ENCODE measurements around the gene TBX4. TPM values are rescaled to one million over a fixed set of nuclear protein-coding genes. Genes with fewer than 3 reads are reported as not detected.

TBX4 gene
- not detected in 2 replicates for total RNA-seq (2014; rRNA removed; shearing (Covaris generic); ENCODE audit: low replicate concordance)

DNA sequence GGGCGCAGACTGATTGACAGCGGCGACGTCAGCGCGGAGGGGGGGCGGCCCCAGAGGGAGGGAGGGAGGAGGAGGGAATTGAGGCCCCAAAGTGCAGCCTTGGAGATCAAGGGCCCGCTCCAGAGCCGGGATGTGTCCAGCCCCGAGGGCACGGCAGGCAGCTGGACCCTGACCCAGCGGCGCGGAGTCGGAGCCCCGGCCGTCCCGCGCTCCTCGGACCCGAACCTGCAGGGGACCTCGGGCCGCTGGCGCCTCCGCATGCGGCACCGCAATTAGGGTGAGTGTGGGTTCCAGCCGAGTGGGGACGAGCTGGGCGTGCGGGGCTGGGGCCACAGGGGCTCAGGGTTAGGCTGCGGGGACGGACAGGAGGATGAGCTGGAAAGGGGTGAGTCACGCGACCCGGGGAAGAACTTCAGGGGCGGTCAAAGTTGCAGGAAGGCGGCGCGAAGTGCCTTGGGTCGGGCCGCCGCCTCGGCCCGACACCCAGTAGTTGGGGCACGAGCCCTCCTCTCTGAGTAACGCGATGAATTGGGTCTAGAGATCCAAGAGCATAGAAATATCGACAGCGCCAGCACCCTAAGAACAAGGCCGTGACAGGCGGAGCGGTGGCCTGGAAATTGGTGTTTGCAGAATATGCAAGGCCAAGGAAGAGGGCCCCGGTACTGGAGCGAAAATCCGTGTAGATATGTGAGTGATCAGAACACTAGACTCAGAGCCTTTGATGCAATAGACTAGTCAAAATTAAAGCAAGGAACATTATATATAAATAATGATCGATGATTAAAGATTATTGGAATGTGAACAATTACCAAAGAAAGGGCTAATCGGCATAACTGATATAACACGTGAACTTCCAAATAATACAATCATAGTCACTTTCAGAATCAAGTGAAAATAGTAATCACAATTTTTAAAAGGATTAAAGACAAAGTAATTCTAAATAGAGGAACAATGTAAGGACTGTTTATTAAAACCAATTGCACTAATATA is at the start of gene TBX4:
Gene TBX4, plus strand, starts transcription at position 122 of the 990 bp plus-strand sequence. CDS start 4,069 bp downstream, outside the sequence.
- Histone ChIP-seq H3K79me2 (ENCODE audit: low read length) (no peaks in the 10 kb centered on the region), H3K9ac (ENCODE audit: low read length) (no peak within 1 kb of the TSS), H3K9me3 (ENCODE audit: low read length) (no peaks in the 10 kb centered on the region), H4K20me1 (ENCODE audit: insufficient read depth, low read depth, low read length) (no peaks in the 10 kb centered on the region), H3K4me1 (ENCODE audit: low read length) (no peaks in the 10 kb centered on the region), H3K27me3 (ENCODE audit: low read length) (no peaks in the 10 kb centered on the region), H3K9me2 (replicated peaks; ENCODE audit: insufficient read depth, low read length) (no peaks in the 10 kb centered on the region), H3K36me3 (ENCODE audit: insufficient read depth, low read length) (no peaks in the 10 kb centered on the region), H3K4me3 (ENCODE audit: low read length) (no peak within 1 kb of the TSS), H2AFZ (ENCODE audit: low read length) (no peak within 1 kb of the TSS), H3K4me2 (ENCODE audit: low read depth, low read length, poor library complexity, severe bottlenecking) (no peak within 1 kb of the TSS), H3K27ac (ENCODE audit: low read length) (no peak within 1 kb of the TSS)
- DNase-seq: no peak

DNA sequence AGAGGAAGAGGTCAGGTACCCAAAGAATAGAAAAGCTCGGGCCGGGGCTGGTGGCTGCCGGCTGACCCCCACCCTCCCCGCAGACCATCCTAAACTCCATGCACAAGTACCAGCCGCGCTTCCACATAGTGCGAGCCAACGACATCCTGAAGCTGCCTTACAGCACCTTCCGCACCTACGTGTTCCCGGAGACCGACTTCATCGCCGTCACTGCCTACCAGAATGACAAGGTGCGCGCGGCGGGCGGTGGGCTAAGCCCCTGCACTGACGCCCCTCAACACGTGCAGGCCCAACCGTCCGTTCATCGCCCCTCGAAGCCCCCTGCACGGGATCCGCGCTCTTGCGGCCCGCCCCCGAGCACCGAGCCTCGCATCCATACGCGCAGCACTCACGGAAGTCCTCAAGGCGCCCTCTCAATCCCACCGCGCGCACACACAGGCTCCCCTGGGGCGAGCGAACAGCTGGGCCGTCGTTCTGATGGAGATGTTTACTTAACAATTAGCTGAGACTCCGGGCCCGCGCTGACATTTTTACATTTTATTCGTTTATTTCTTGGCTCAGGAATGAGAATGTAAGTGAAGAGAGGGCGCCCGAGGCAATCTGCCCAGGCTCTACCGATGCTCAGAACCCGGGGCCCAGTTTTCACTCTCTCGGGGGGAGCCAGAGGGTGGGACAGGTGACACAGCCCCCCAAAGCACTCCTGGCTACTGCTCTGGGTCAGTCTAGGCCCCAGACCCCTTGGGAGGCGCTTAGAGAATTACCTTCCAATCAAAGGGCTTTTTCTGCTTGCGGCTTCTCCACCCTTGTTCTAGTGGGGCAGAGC is 49.0 kb upstream of the TBX4 start:
- no peaks in the 10 kb centered on the region for H3K4me1 ChIP-seq (ENCODE audit: low read length)

DNA sequence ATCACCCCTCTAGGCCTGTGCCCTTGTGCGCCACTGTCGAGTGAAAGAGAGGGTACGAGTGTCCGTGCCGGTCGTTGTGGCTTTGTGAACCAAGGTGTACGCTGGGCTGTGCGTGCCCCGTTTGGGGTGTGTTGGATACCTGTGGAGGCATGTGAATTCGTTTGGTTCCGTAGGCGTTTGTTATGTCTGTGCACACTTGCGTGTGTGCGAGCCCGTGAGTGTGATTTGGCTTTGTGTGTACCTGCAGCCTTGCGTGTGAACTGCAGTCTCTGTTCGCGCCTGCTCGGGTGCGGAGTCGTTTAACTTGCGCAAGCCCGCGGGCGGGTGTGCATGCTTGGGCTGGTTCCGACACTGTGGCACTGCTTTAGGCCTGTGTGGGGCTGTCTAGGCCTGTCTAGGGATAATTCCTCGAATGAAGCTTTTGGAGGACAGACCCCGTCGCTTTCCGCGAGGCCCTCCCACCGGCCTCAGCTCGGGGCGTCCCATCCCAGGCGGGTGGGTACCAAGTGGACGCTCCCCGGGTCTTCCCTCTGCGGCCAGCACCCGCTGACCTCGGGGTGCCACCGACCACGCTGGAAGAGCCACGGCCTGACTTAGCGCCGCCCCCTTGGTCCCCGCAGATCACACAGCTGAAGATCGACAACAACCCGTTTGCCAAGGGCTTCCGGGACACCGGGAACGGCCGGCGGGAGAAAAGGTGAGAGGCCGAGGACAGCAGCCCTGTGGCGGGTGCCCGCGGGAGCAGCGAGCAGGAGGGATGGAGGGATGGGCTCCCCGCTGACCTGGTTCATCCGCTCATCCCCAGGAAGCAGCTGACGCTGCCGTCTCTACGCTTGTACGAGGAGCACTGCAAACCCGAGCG is 48.2 kb upstream of the TBX4 start:
- no peaks in the 10 kb centered on the region for H4K20me1 ChIP-seq (ENCODE audit: insufficient read depth, low read depth, low read length)
- no peak for DNase-seq
- H3K27ac ChIP-seq (ENCODE audit: low read length): no peak overlapping the region
- H3K4me1 ChIP-seq (ENCODE audit: low read length): peaks cover 2% of the 10 kb centered on the region
- no peaks in the 10 kb centered on the region for H3K9me2 ChIP-seq (replicated peaks; ENCODE audit: insufficient read depth, low read length)
- no peaks in the 10 kb centered on the region for H3K9me3 ChIP-seq (ENCODE audit: low read length)
- H3K27me3 ChIP-seq (ENCODE audit: low read length): no peaks in the 10 kb centered on the region
- H2AFZ ChIP-seq (ENCODE audit: low read length): no peak overlapping the region
- H3K36me3 ChIP-seq (ENCODE audit: insufficient read depth, low read length): no peaks in the 10 kb centered on the region
- H3K79me2 ChIP-seq (ENCODE audit: low read length): no peaks in the 10 kb centered on the region
- no peak overlapping the region for H3K9ac ChIP-seq (ENCODE audit: low read length)
- no peak overlapping the region for H3K4me2 ChIP-seq (ENCODE audit: low read depth, low read length, poor library complexity, severe bottlenecking)
- H3K4me3 ChIP-seq (ENCODE audit: low read length): no peak overlapping the region

More for the DNA sequence above, 49.0 kb upstream of the TBX4 start:
- Histone ChIP-seq H2AFZ (ENCODE audit: low read length) (no peak overlapping the region), H3K9ac (ENCODE audit: low read length) (no peak overlapping the region), H3K79me2 (ENCODE audit: low read length) (no peaks in the 10 kb centered on the region), H4K20me1 (ENCODE audit: insufficient read depth, low read depth, low read length) (no peaks in the 10 kb centered on the region), H3K27ac (ENCODE audit: low read length) (no peak overlapping the region), H3K27me3 (ENCODE audit: low read length) (no peaks in the 10 kb centered on the region), H3K36me3 (ENCODE audit: insufficient read depth, low read length) (no peaks in the 10 kb centered on the region), H3K4me2 (ENCODE audit: low read depth, low read length, poor library complexity, severe bottlenecking) (no peak overlapping the region), H3K4me3 (ENCODE audit: low read length) (no peak overlapping the region), H3K9me2 (replicated peaks; ENCODE audit: insufficient read depth, low read length) (no peaks in the 10 kb centered on the region), H3K9me3 (ENCODE audit: low read length) (no peaks in the 10 kb centered on the region)
- DNase-seq: no peak

DNA sequence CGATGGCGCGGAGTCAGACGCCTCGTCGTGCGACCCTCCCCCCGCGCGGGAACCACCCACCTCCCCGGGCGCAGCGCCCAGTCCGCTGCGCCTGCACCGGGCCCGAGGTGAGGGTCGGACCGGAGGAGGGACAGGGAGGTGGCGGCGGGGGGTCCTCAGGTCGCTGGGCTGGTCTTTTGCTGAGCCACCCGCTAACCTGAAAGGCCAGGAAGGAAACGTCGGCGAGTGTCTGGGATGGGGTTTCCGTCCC is 47.6 kb upstream of the TBX4 start:
- Histone ChIP-seq H3K9ac (ENCODE audit: low read length) (no peak overlapping the region), H3K4me2 (ENCODE audit: low read depth, low read length, poor library complexity, severe bottlenecking) (no peak overlapping the region), H4K20me1 (ENCODE audit: insufficient read depth, low read depth, low read length) (no peaks in the 10 kb centered on the region), H3K27ac (ENCODE audit: low read length) (no peak overlapping the region), H3K79me2 (ENCODE audit: low read length) (no peaks in the 10 kb centered on the region), H3K9me3 (ENCODE audit: low read length) (no peaks in the 10 kb centered on the region), H3K27me3 (ENCODE audit: low read length) (no peaks in the 10 kb centered on the region), H2AFZ (ENCODE audit: low read length) (no peak overlapping the region), H3K4me1 (ENCODE audit: low read length) (peaks cover 5% of the 10 kb centered on the region), H3K36me3 (ENCODE audit: insufficient read depth, low read length) (no peaks in the 10 kb centered on the region), H3K4me3 (ENCODE audit: low read length) (no peak overlapping the region), H3K9me2 (replicated peaks; ENCODE audit: insufficient read depth, low read length) (no peaks in the 10 kb centered on the region)
- DNase-seq: no peak

DNA sequence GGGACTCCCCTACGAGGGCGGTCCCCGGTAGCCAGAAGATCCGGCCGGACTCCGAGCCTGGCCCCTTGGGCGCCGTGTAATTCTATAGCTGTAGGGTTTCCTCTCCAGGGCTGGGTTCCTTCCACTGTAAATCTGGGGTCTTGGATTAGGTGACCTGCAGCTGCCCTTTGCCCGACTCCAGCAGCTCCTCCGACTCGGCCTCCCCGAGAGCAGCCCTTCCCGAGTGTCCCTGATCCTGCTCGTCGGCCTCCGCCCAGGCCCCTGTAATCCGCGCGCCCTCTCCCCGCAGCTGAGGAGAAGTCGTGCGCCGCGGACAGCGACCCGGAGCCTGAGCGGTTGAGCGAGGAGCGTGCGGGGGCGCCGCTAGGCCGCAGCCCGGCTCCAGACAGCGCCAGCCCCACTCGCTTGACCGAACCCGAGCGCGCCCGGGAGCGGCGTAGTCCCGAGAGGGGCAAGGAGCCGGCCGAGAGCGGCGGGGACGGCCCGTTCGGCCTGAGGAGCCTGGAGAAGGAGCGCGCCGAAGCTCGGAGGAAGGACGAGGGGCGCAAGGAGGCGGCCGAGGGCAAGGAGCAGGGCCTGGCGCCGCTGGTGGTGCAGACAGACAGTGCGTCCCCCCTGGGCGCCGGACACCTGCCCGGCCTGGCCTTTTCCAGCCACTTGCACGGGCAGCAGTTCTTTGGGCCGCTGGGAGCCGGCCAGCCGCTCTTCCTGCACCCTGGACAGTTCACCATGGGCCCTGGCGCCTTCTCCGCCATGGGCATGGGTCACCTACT is 47.1 kb upstream of the TBX4 start:
- H3K4me3 ChIP-seq (ENCODE audit: low read length): no peak overlapping the region
- H3K27ac ChIP-seq (ENCODE audit: low read length): no peak overlapping the region
- no peaks in the 10 kb centered on the region for H3K9me2 ChIP-seq (replicated peaks; ENCODE audit: insufficient read depth, low read length)
- H3K9me3 ChIP-seq (ENCODE audit: low read length): no peaks in the 10 kb centered on the region
- H3K36me3 ChIP-seq (ENCODE audit: insufficient read depth, low read length): no peaks in the 10 kb centered on the region
- no peaks in the 10 kb centered on the region for H3K27me3 ChIP-seq (ENCODE audit: low read length)
- no peak overlapping the region for H3K4me2 ChIP-seq (ENCODE audit: low read depth, low read length, poor library complexity, severe bottlenecking)
- peaks cover 5% of the 10 kb centered on the region for H3K4me1 ChIP-seq (ENCODE audit: low read length)
- no peak overlapping the region for H2AFZ ChIP-seq (ENCODE audit: low read length)
- H3K9ac ChIP-seq (ENCODE audit: low read length): no peak overlapping the region
- no peak for DNase-seq
- H3K79me2 ChIP-seq (ENCODE audit: low read length): no peaks in the 10 kb centered on the region
- H4K20me1 ChIP-seq (ENCODE audit: insufficient read depth, low read depth, low read length): no peaks in the 10 kb centered on the region

DNA sequence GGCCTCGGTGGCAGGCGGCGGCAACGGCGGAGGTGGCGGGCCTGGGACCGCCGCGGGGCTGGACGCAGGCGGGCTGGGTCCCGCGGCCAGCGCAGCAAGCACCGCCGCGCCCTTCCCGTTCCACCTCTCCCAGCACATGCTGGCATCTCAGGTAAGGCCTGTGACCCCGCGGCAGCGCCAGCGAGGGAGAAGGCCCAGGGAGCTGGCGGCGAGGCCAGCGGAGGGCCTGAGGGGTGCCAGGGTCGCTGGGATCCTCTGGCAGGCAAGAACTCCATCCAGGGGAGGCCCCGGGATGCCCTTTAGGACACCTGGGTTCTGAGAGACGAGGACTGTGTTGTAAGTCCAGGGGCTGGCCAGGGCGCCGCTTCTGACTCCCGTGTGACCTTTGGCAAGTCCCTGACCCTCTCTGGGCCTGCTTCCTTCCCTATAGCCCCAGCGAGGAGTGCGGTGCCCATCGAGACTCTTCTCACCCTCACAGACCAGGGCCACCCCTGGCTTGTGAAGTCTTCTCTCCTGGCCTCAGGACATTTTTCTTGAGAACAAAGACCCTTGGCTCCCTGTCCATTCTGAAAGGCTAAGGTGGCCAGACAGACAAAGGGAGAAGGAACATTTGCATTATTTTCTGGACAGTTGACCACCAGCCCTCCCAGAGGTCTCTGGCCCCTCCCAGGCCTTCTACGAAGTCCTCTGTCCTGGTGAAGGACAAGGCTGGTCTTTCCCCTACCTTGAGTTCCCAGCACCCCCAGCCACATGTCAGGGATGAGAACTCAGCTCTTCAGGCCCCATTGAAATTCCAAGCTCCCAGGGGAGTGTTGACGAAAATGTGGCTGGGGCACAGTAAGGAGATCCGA is 46.3 kb upstream of the TBX4 start:
- Histone ChIP-seq H3K36me3 (ENCODE audit: insufficient read depth, low read length) (no peaks in the 10 kb centered on the region), H2AFZ (ENCODE audit: low read length) (no peak overlapping the region), H4K20me1 (ENCODE audit: insufficient read depth, low read depth, low read length) (no peaks in the 10 kb centered on the region), H3K4me3 (ENCODE audit: low read length) (no peak overlapping the region), H3K4me1 (ENCODE audit: low read length) (peaks cover 5% of the 10 kb centered on the region), H3K27ac (ENCODE audit: low read length) (no peak overlapping the region), H3K4me2 (ENCODE audit: low read depth, low read length, poor library complexity, severe bottlenecking) (no peak overlapping the region), H3K79me2 (ENCODE audit: low read length) (no peaks in the 10 kb centered on the region), H3K9ac (ENCODE audit: low read length) (no peak overlapping the region), H3K9me3 (ENCODE audit: low read length) (no peaks in the 10 kb centered on the region), H3K9me2 (replicated peaks; ENCODE audit: insufficient read depth, low read length) (no peaks in the 10 kb centered on the region), H3K27me3 (ENCODE audit: low read length) (no peaks in the 10 kb centered on the region)
- DNase-seq: no peak

DNA sequence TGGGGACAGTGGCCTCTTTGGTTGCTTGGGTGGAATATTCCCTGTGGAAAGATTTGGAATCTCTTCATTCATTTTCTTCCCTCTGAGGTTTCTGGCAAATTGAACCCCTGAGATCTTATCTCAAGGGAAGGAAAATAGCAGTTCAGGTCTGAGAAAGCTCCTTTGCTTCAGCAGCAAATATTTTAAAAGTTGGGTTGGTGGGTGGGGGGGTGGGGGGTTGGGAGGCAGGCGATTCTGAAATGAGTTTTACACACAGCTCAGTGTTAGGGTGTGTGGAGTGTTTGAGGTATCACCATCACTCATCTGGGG is 45.7 kb upstream of the TBX4 start:
- Histone ChIP-seq H3K9ac (ENCODE audit: low read length) (no peak overlapping the region), H4K20me1 (ENCODE audit: insufficient read depth, low read depth, low read length) (no peaks in the 10 kb centered on the region), H3K36me3 (ENCODE audit: insufficient read depth, low read length) (no peaks in the 10 kb centered on the region), H3K9me2 (replicated peaks; ENCODE audit: insufficient read depth, low read length) (no peaks in the 10 kb centered on the region), H3K4me1 (ENCODE audit: low read length) (peaks cover 5% of the 10 kb centered on the region), H2AFZ (ENCODE audit: low read length) (no peak overlapping the region), H3K9me3 (ENCODE audit: low read length) (no peaks in the 10 kb centered on the region), H3K4me2 (ENCODE audit: low read depth, low read length, poor library complexity, severe bottlenecking) (no peak overlapping the region), H3K27me3 (ENCODE audit: low read length) (no peaks in the 10 kb centered on the region), H3K27ac (ENCODE audit: low read length) (no peak overlapping the region), H3K79me2 (ENCODE audit: low read length) (no peaks in the 10 kb centered on the region), H3K4me3 (ENCODE audit: low read length) (no peak overlapping the region)
- no peak for DNase-seq
